ENCODE measurements around the gene EHF.

DNA sequence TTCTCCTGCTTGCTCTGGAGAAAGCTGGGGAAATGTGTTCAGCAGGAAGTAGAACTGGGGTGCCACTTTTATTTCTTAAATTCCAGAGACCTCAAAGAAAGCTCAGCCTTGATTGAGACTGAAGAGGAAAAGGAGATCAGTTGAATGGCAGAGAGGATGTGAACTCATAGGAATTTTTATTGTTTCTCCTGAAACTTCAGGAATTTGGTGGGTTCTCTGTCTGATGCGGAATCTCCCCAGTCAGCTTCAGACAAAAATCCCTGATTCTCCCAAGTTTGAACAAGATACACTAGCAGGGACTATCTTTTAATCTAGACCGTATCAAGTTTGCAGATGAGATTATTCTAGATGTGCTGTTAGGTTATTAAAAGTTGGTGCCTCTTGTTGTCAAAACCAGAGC, 23.0 kb downstream of the EHF start:
- TF ChIP-seq EZH2 (IDR thresholded peaks at IDR 0.05; ENCODE audit: borderline replicate concordance) = no peak
- TF ChIP-seq, protein P1, sequence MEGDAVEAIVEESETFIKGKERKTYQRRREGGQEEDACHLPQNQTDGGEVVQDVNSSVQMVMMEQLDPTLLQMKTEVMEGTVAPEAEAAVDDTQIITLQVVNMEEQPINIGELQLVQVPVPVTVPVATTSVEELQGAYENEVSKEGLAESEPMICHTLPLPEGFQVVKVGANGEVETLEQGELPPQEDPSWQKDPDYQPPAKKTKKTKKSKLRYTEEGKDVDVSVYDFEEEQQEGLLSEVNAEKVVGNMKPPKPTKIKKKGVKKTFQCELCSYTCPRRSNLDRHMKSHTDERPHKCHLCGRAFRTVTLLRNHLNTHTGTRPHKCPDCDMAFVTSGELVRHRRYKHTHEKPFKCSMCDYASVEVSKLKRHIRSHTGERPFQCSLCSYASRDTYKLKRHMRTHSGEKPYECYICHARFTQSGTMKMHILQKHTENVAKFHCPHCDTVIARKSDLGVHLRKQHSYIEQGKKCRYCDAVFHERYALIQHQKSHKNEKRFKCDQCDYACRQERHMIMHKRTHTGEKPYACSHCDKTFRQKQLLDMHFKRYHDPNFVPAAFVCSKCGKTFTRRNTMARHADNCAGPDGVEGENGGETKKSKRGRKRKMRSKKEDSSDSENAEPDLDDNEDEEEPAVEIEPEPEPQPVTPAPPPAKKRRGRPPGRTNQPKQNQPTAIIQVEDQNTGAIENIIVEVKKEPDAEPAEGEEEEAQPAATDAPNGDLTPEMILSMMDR (IDR thresholded peaks at IDR 0.05; ENCODE audit: poor library complexity) = no peak
- TF ChIP-seq EZH2phosphoT487 (IDR thresholded peaks at IDR 0.05; ENCODE audit: low read depth, severe bottlenecking, unreplicated experiment) = no peak

Measured in hepatocyte (in vitro differentiated cells).